Anterior cingulate cortex (tissue), 58 donors: Measurements from ENCODE around the gene MRTFA.
"Not testable (repeated sequence)": the region's sequence is repeated elsewhere in the genome, so short reads cannot be mapped to it uniquely, and the experiment has no call there.

Source experiments
- DNase-seq, 58 donors: peaks; one replicate each; lab custom pipeline; 2025; lab: John Stamatoyannopoulos, UW

The MRTFA gene

DNA sequence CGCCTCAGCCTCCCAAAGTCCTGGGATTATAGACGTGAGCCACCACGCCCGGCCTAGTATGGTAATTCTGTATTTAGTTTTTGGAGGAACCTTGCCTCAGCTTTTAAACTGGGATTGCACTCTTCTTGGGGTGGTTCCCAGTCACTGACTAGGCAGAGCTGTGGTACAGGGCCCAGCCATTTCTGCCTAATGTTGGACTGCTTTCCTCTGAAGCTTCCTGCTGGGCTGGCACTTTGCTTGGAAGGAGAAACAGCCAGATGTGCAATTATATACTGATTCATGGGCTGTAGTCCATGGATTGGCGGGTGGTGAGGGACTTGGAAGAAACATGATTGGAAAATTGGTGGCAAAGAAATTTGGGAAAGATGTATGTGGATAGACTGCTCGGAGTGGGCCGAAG, 25.2 kb upstream of the MRTFA start:
- DNase-seq, result no peak

GRCh38 chr22:40660730-40661129, 24.2 kb upstream of the MRTFA start:
- DNase-seq, result no peak

DNA sequence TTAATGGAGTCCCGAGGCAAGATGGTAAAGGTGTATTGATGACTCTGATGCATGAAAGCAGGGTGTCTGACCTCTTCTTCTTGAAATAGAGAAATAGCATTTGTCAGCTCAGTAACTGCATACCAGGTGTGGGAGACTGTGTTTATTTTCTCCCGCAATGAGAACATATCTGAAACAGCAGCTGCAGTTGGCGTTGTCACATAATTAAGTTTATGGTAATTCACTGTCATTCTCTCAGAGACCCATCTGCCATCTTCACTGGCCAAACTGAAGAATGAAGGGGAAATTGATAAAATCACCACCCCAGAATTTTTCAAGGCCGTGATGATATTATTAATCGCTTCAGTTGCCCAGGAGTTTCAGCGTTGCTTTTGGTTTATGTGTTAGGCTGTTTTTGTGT, 22.6 kb upstream of the MRTFA start:
- no peak for DNase-seq

- not testable (repeated sequence) for DNase-seq
These were observed 20.1 kb upstream of the MRTFA start for GRCh38 chr22:40656651-40657050.

DNA sequence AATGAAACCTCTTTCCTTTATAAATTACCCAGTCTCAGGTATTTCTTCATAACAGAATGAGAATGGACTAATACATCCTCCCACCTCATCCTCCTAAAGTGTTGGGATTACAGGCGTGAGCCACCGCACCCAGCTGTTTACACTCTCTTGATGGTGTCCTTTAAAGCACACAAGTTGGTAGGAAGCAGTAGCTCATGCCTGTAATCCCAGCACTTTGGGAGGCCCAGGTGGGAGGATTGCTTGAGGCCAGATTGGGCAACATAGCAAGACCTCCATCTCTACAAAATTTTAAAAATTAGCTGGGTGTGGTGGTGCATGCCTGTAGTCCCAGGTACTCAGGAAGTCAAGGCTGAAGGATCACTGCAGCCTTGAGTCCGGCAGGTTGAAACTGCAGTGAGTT, 19.4 kb upstream of the MRTFA start:
- not testable (repeated sequence) for DNase-seq

DNA sequence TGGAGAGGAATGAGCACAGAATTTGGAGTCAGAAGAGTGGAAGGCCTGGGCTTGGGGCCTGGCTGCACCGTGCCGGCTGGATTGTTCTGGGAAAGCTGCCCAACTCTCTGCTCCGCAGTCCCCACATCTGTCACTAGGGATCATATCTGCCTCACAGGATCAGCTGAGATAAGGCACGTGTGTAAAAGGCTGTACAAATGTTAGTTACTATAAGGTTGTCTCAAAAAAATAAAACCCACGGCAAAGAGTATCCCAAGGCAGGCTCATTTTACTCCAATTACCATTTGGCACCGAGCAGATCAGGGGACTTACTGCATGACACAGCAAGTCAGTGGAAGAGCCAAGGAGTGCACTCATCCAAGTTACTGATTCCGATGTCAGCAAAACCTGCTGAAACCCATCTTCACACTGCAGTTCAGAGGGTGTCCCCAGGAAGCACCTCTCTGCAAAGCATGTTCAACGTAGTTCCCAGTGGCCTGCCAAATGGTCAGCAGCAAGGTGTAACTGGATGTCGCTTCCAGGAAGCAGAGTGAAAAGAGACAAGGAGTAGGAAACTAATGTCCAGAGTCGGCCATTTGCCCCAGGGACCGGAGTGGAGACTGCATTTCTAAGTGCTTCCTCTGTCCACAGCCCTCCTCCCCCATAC, 18.1 kb upstream of the MRTFA start:
- peak in 48 of 58 donors; percentile 16 to 77 (median 44) for DNase-seq

- no peak for DNase-seq
These were observed 16.8 kb upstream of the MRTFA start for GRCh38 chr22:40653361-40653760.

GRCh38 chr22:40651563-40652501, 15.3 kb upstream of the MRTFA start:
- DNase-seq, result peak; percentile 87 to 100 (median 96)

DNA sequence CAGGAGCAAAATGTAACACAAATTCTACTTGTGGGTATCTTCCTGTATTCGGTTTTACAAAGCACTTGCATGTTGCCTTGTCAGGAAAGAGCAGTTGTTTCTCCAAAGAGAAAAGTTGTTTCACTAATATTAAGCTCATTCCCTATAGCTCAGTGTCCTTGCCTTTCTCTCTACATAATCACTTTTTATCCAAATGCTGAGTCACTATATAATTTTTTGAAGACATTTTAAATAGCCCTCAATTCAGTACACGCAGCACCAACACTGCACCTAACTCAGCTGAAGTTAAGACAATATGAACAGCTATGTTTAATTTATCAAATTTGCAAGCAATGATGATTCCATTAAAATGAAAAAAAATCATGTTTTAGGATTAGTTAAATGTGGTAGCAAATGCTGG, 14.5 kb upstream of the MRTFA start:
- DNase-seq, result no peak

GRCh38 chr22:40648386-40648785, 11.9 kb upstream of the MRTFA start:
- DNase-seq, result no peak

DNA sequence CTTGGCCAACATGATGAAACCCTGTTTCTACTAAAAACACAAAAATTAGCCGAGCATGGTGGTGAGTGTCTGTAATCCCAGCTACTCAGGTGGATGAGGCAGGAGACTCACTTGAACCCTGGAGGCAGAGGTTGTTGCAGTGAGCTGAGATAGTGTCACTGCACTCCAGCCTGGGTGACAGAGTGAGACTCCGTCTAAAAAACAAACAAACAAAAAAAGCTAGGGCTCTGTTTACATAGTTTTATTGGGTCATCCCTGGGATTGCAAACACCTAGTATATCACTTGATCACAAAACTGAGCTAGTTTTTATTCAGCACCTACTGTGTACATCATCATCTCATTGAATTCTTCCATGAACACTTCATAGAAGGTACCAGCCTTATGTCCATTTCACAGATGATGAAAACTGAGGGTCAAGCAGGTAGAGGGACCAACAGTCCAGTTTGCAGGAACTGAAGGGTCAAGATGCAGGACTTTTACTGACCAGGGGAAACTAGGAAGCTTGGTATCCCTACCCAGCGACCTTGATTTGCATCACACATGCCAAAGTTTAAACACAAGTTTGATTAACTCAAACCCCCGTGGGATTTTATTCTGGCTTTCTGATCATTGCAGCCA, 9.2 kb upstream of the MRTFA start:
- no peak for DNase-seq

GRCh38 chr22:40642316-40642715, 5.8 kb upstream of the MRTFA start:
- DNase-seq, result no peak

DNA sequence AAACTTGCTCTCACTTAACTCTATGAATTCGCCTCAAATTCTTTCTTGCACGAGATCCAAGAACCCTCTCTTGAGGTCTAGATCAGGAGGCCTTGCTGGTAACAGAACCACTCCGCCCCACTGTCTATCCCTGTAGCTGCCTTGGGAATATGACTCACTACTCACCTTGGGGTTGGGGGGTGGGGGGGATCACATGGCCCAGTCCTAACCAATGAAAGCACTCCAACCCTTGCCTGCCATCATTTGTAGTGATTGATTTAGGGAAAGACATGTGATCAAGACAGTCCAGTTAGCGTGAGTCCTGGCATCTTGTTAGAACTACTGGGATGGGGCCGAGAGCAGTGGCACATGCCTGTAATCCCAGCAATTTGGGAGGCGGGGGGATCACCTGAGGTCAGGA, 4.8 kb upstream of the MRTFA start:
- DNase-seq, result no peak

DNA sequence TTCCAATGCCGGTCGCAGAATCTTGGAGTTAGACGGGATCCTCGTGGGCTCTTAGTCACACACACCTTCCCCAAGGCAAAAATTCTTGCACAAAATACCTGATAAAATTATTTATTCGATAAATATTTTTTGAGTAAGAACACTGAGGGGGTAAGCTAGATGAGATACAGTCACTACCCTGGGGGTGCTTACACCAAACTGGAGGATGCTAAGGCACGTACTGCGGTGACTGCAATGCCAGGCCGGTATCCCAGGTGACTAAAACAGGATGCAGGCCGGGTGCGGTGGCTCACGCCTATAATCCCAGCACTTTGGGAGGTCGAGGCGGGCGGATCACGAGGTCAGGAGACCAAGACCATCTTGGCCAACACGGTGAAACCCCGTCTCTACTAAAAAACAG, 1.7 kb upstream of the MRTFA start:
- no peak for DNase-seq

GRCh38 chr22:40637183-40638150, 948 bp upstream of the MRTFA start:
- DNase-seq, result peak in 21 of 58 donors; percentile 5 to 82 (median 21)

GRCh38 chr22:40635940-40636379, 559 bp downstream of the MRTFA start:
- DNase-seq, result peak in 7 of 58 donors; percentile 17 to 42 (median 38)

- DNase-seq, result peak in 1 of 58 donors; percentile 10
These were observed 1.2 kb downstream of the MRTFA start for GRCh38 chr22:40635043-40635939.

GRCh38 chr22:40634119-40634903, 2.2 kb downstream of the MRTFA start:
- DNase-seq, result no peak
